GM20431 (cell line): ENCODE measurements around the gene TBXAS1.

Source experiments
- in situ Hi-C: fragments of 300-500 bp; cut with MseI, MboI; formaldehyde crosslinking; loops from one replicate; pipeline ENCODE4 v1.15.0; 2020; ENCODE audit warnings: low sequenced_read_pairs; ENCODE audit not compliant: unreplicated experiment

The TBXAS1 gene

DNA sequence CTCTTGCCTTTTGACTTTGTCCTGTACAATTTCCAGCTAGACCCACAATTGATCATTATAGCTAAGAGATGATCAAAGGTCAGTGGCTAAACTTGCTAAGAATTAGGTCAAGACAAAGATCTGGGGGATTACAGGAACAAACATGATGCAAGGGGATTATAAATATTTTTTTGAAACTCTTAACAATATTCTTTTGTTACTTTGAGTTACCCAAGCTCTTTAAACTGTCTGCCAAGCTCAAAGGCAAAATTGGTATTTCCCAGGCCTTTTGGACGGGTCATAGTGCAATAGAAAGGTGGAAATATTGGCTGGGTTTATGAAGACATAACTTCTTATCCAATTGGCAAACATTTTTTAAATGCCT is 23.4 kb downstream of the TBXAS1 start:
- in situ Hi-C loops, result no loop called here

DNA sequence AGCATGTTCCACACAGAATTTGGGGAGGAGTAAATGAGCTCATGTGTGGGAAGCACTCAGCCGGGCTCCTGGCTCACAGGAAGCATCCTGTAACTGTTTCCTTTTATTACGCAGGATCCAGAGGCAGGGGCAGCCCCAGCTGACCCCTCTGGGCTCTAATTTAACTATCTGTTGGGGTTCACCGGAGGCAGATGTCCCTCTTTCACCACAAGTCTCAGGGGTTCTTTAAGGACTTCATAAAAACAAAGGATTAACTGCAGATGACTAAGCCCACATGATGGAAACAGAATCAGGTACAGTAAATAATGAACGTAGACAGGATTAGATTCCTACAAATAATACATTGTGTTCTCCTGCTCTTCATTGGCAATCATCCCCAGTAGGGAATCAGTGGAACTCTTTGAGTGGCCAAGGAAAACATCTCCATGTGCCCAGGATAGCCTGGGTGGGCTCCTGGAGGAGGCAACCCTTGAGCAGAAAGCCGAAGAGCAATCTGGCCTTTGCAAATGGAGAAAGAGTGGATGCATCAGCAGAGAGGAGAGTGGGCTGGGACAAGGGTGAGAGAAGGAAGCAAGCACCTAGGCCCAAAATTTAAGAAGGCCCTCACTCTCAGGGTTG is 24.6 kb downstream of the TBXAS1 start:
- in situ Hi-C loops, result no loop called here

DNA sequence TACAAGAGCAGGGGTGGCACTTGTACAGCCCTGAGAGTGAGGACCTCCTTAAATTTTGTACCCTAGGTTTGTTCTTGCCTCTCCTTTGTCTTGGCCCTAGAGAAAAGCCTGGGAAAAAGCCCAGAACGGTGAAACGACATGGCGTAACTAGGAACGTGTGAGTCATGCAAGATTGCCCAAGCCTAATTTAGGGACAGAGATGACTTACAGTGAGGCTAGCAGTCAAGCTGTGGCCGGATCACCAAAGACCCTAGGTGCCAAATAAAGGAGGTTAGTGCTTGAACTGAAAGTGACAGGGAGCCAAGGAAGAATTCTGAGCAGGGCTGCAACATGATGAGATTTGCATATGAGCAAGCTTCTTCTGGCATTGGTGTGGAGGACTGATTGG is 25.1 kb downstream of the TBXAS1 start:
- in situ Hi-C loops, result no loop called here

DNA sequence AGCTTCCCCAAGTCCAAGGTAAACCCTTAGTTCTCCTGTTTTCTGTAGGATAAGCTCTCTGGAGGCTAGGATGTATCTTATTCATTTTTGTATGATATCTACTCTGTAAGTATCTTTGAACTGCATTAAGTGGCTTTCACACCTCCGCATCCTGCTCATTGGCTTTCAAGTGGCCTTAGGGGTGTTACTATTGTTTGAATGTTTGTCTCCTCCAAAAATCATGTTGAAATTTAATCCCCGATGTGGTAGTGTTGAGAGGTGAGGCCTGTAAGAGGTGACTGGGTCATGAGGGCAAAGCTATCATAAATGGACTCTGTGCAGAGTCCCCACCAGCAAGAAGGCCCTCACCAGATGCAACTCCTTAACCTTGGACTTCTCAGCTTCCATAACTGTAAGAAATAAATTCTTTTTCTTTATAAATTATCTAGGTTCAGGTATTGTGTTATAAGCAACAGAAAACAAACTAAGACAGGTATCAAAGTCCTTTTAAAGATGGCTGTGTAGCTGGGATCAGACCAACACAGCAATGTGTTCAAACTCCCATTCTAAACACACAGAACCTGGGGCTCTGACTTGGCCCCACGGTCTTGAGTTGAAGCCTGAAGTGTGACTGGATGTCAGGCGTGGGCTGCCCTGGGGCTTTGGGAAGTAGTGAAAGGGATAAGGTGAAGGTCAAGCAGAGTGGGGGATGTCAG is 25.9 kb downstream of the TBXAS1 start:
- in situ Hi-C loops, result no loop called here

DNA sequence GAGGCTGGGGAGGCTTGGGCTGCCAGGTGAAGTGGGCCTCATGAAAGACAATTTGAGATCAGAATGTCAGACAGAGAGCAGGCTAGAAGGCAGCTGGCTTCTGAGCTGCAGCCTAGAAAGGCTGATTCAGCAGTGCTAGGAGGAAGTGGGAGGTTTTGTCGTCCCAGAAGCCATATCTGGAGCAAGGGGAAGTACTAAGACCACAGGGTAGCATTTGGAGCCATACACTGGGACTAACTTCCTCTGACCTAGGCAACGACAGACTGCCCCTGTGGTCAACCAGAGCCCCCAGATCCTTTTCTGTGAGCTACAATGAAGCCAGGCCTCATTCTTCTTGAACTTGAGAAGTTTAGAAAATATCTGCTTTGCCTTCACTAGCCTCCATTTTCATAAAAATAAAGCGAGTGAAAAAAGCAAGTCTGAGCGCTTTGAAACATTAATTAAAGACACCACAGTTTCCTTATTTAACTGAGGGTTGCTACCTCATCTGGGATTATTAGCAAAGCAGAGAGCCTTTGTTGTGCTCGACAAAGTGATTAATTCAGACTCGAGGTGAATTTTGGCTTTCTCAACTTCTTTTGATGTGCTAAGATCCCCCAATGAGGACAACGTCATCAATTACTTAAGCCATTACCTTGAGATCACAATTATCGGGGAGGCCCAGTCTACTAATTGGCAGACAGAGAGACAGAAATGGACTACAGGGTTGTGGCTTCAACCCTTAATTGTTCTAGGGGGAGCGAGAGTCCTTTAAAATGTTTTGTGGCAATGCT is 26.6 kb downstream of the TBXAS1 start:
- in situ Hi-C loops, result no loop called here

DNA sequence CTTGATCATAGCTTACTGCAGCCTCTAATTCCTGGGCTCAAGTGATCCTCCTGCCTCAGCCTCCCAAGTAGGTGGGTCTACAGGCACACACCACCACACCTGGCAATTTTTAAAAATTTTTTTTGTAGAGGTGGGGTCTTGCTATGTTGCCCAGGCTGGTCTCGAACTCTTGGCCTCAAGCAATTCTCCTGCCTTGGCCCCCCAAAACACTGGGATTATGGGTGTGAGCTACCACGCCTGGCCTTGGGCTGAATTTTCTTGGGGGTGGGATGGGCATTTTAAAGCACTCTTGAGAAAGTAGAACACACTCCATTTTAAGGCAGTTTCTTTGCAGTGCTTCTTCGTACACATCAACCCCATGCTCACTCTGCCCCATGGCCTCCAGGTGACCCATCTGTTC is 28.7 kb downstream of the TBXAS1 start:
- in situ Hi-C loops, result no loop called here

DNA sequence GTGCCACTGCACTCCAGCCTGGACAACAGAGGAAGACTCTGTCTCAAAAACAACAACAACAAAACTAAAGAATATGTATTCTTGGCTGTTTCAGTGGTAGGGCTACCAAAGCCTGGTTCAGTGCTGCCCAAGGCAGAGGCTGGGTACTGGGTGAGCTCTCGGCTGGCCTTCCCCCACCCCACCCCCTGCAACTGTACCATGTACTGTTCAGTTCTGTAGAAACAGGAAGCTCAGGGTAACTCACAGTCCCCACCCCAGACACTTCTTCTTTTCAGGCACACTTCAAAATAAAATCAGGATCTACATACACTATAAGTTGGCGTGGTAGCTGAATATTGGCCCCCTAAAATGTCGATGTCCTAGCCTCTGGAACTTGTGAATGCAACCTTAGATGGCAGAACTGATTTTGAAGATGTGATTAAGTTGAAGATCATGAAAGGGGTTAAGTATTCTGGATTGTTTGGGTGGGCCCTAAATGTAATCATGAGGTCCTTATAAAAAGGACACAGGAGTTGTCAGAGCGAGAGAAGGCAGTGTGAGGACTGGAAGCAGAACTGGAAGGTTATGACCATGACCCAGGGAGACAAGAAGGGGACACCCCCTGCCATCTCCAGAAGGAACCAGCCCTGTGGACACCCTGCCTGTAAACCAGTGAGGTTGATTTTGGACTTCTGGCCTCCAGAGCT is 31.2 kb downstream of the TBXAS1 start:
- in situ Hi-C loops, result no loop called here

DNA sequence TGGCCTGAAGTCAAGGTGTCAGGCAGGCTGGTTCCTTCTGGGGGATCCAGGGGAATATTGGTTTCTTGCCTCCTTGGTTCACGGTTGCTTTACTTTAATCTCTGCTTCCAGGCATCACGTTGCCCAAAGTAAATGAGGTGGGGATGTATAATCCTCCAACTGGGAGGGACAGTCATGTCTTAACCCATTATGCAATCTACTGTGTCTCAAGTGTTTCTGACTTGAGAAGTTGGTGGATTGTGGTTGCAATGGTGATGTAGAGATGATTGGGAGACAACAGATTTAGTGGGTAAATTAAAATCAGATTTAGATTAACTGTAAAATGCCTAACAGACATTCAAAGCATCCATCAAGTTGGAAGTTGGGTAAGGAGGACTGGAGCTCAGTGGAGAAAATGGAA is 32.7 kb downstream of the TBXAS1 start:
- in situ Hi-C loops, result no loop called here

DNA sequence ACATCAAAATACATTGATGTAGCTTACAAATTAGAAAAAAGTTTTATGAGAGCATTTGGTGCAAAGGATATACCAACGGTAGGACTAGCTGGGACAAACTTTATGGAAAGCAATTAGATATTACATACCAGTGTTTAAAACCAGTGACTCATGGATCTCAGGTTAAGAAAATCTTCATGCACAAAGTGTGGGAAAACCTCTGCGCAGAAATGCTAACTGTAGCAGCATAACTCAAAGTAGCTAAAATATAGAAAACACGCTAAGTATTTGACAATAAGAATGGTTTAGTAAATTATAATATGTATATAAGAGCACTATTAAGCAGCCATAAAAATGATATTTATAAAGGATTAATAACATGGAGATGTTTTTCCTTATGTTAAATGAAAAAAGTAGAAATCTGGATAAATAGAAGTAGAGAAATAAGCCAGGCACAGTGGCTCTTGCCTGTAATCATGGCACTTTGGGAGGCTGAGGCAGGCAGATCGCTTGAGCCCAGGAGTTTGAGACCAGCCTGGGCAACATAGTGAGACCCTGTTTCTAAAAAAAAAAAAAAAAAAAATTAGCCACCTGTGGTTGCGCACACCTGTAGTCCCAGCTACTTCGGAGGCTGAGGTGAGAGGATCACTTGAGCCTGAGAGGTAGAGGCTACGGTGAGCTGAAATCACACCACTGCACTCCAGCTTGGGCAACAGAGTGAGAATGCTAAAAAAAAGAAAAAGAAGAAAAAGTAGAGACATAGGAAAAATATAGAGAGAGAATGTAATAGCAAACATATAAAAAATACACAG is 37.2 kb downstream of the TBXAS1 start:
- in situ Hi-C loops, result no loop called here

DNA sequence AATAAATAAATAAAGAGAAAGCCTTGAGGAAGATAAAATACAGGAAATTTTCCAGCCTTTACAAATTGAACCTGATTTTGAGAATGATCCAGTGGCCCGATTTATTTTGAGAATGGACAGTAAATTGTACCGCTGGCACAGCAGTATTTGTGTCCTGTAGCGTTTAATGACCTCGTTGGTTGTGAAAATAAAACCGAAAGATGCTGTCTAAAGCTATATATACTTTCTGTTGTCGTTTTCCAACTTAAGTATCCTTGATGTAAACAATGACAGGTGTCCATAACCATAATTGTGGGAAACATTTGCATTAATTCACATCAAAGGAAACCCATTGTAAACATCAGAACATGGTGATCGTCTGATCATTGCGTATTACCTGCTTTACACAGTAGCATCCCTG is 38.8 kb downstream of the TBXAS1 start:
- in situ Hi-C loops, result no loop called here

DNA sequence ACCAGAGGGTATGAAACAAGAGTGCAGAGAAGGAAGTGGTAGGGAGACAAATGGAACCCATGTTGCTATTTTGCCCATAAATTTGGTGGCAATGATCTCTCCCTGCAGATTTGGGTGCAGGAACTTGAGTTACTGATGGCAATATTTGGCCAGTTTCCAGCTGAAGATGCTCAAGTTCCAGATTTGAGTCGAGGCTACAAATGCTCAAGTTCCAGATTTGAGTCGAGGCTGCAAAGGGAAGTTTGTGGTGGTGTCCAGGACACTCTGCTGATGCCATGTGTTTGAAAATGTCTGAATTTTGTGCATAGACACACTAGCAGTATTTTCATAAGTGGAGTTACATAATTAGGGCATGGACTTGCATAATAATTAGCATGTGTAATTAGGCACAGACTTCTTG is 40.8 kb downstream of the TBXAS1 start:
- in situ Hi-C loops, result no loop called here

DNA sequence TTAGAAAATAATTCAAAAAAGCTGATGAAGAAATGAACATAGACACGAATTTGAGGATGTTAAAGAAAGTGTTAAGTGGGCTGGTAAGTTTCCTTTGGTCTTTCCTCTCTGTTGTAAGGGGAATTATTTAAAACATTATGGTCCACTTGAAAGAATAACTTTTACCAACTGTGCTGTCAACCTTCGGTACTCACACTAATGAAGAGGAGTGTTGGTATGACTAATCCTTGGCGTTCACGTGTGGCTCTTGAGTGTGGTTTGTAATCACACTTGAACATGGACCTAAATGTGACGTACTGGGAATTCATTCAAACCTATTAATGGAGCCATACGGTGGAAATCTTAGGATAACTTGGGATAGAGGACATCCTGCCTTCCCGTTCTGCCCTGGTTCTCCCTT is 41.3 kb downstream of the TBXAS1 start:
- in situ Hi-C loops, result no loop called here

DNA sequence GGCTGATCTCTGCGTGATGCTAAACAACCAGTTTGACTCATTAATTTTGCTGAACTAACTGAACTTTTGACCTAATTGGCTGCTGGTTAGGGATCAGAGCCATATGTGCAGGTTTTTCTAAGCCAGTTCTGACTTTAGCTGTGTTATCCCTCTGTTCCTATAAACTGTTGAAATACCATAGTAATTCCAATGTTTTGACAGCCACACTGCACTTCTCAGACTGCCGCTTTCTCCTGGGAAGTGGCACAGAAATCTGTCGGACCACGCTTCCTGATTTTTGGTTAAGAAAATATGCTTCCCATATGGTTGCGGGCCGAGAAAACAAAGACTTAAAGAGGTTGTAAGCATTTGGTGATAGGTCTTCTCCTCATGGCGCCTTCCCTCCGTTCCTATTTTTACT is 42.3 kb downstream of the TBXAS1 start:
- in situ Hi-C loops, result no loop called here

DNA sequence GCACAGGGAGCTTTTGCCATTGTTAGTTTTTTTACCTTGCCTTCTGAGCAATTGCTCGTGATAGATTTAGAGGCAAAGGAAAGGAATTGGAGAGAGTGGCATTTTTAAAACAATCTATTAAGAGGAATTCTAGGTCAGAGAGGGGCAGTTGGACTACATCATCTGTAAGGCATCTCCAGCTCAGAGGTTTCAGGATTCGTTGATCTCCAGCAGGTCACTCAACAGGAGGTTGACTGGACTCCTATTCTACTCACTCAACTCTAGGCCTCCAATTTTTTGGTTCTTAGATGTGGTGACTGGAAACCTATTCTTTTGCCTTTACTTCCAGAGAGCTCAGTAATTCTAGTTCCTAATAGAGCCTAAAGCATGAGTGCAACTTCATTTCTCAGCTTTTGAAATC is 42.8 kb downstream of the TBXAS1 start:
- in situ Hi-C loops, result no loop called here

DNA sequence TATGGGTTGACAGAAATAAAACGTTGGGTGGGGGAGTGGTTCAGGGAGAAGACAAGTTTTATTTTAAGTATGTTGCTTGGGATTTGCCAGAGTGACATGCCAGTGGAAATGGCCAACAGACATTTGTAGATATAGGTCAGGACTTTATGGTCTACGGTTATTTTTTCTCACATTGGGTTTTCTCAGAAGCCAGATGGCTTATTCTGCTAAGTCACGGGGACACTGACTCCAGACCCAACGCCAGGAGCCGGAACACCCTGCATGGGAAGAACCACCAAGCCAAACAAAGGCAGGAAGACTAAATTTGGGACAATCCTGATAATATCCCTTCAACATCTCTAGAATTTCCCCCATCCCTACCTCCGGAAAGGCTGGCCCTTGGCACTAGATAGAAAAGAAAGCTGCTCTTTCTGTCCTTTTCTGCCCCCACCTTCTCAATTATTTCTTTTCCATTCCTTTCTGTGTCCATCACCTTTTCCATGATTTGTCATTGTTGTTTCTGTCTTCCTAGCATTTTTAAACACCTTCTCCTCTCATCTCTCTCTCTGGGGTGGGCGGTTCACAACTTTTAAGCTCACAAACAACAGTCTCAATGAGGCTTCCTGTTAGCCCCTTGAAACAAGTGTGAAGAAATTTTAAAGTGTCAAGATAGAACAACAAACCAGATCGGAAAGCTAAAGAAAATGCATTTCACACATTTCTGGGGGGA is 44.7 kb downstream of the TBXAS1 start:
- in situ Hi-C loops, result no loop called here

DNA sequence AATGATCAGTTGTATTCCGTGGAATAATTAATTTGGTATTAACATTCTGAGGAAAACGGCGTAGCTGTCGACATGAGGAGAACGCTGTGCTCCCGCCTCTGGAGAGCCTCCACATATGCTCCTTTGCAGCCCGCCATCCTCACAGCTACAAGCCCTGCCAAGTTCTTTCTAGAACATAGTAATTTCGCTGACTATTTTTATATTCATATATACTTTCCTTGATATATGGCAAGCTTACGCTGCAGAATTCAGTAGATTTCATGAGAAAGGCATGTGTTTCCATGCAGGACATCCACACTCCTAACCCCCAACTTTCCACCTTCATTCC is 45.2 kb downstream of the TBXAS1 start:
- in situ Hi-C loops, result no loop called here

DNA sequence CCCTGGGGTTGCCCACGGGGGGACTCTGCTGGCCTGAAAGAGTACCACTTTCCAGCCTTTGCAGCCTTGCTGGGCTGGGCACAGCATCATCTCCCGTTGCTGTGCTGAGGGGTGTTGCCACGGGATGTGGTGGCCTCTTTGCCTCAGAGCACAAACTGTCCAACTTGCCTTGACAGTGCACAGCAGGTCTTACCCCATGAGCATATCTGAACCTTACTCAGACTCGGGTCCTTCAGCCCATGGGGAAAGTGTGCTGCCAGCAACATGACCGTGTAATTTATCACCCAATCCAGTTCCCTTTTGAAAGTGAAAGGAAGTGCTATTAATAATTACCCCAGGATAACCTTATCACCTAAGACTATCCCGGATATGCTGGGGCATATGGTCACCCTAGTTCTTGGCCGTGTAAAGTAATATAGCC is 46.8 kb downstream of the TBXAS1 start:
- in situ Hi-C loops, result no loop called here

DNA sequence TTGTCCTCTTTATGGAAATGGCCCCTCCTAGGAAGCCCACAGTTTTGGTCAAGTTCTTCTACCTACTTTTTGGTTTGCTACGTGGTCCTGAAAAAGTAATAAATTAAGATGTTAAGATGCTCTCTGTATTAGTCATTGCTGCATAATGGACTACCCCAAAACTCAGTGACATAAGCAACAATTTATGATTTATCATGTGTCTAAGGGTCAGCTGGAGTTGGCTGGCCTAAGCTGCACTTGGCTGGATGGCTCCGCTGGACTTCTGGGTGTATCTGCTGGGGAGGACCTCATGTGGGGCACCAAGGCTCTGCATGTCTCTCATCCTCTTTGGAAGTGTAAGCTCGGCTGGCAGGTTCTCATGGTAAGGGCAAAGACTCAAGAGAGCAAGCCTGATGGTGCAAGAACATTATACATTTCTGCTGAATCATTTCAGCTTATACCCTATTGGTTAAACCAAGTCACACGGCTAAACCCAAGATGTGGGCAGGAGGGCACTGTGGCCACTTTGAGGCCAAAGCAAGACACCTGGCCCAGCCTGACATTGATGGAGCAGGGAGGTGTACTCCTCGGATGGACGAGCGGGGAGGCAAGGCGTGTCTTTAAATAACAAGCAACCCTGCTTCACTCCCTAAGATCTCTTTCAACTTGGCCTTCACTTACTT is 47.7 kb downstream of the TBXAS1 start:
- in situ Hi-C loops, result no loop called here

DNA sequence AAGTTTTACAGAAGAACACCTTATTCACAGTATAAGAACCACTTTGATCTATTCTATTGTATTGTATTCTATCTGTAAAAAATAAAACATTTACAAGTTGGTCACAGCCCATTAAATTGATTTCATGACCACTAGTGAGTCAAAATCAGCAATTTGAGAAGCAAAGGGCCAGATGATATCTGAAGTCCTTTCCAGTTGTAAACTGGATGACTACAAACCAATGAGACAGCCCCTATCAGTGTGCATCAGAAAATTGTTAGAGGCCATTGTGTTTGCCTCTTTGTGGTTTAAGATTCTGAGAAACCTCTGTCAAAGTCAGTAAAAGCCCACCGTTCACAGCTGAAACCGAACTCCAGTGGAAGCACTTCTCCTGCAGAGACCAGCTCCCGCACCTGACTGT is 54.8 kb downstream of the TBXAS1 start:
- in situ Hi-C loops, result no loop called here
